Testis (tissue), 3 donors: Measurements from ENCODE around the gene ZMAT5. TPM values are rescaled to one million over a fixed set of nuclear protein-coding genes. Genes with fewer than 3 reads are reported as not detected.

Source experiments
- DNase-seq: peaks from one replicate; pipeline ENCODE4 v3.0.0-alpha.2; 2019
- H3K27ac ChIP-seq, 2 donors: fragments of 200-600 bp; sonication (generic); one replicate each; pipeline ENCODE4 v1.5.1; 2019
- H3K27me3 ChIP-seq: fragments of 200-600 bp; sonication (generic); one replicate; pipeline ENCODE4 v1.5.1; 2019
- H3K36me3 ChIP-seq: fragments of 200-600 bp; sonication (generic); one replicate; pipeline ENCODE4 v1.5.1; 2017; ENCODE audit warnings: low read depth; ENCODE audit errors: missing control alignments
- H3K4me1 ChIP-seq: fragments of 200-600 bp; sonication (generic); one replicate; pipeline ENCODE4 v1.5.1; 2019
- H3K4me3 ChIP-seq, 2 donors: fragments of 200-600 bp; sonication (generic); one replicate each; pipeline ENCODE4 v1.5.1; 2017 to 2019
- H3K9me3 ChIP-seq: fragments of 200-600 bp; sonication (generic); one replicate; pipeline ENCODE4 v1.5.1; 2017
- POLR2A ChIP-seq: fragments of 450-650 bp; IDR thresholded peaks from one replicate; pipeline ENCODE4 v1.6.1; 2017; ENCODE audit warnings: antibody characterized with exemption, mild to moderate bottlenecking, moderate library complexity
- WGBS, 2 donors: methylation state at CpG; one replicate each; pipeline ENCODE4 v1.1.5; 2018; 5-methylcytosine and 5-hydroxymethylcytosine counted together
- intact Hi-C: fragments of 100-400 bp; cut with DNase I; formaldehyde crosslinking; loops from one replicate; pipeline ENCODE4 v1.15.1; 2023; ENCODE audit warnings: low total_unique reads
- polyA plus RNA-seq: library from polyadenylated mRNA; stranded (reverse); fragments of 350-450 nt; fragmentation: Illumina TruSeq; extraction: RNeasy Lipid Tissue Mini Kit (QIAGEN cat#74804); gene quantifications from one replicate; pipeline ENCODE4 v1.2.3, GENCODE V29; 2014; ENCODE audit warnings: low read depth, low replicate concordance; ENCODE audit not compliant: insufficient read depth
- total RNA-seq, 2 donors: library from RNA; depleted of rRNA; stranded (reverse); fragments of >200 nt; gene quantifications; one replicate each; pipeline ENCODE4 v1.2.3, GENCODE V29; 2016
- TF ChIP-seq, protein P1 (sequence below), 3 experiments: fragments of 450-650 bp in 2 of 3; fragments of 200-600 bp in 1 of 3; sonication (generic) in 1 of 3; IDR thresholded peaks; one replicate each; pipeline ENCODE4 v1.5.1; 2016 to 2019; ENCODE audit warnings: antibody characterized with exemption in 3 of 3, mild to moderate bottlenecking in 2 of 3, moderate library complexity in 1 of 3

ZMAT5 gene
- total and polyA plus RNA-seq, 3 donors from 2014 or later: 16.7 to 23.4 (median 19.6) TPM

DNA sequence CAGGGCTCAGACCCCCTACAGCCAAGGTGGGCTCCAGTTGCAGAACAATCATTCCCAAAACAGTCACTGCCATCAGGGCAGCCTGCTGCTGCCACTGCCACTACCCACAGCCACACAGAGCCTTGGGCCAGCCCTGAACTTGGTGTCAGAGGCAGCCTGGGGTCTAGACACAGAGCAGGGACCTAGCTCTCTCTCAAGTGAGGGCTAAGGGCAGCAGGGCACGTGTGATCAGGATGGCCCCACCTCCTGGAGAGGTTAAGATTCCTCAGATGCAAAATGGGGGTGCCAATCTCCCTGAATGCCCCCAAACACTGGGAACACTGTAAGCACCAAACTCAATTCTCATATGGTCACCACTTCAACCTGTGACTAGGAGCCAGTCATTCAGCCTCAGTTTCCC is 31.4 kb downstream of the ZMAT5 start:
- intact Hi-C loops: no loop called here
- TF ChIP-seq POLR2A: no peak
- TF ChIP-seq, protein P1, sequence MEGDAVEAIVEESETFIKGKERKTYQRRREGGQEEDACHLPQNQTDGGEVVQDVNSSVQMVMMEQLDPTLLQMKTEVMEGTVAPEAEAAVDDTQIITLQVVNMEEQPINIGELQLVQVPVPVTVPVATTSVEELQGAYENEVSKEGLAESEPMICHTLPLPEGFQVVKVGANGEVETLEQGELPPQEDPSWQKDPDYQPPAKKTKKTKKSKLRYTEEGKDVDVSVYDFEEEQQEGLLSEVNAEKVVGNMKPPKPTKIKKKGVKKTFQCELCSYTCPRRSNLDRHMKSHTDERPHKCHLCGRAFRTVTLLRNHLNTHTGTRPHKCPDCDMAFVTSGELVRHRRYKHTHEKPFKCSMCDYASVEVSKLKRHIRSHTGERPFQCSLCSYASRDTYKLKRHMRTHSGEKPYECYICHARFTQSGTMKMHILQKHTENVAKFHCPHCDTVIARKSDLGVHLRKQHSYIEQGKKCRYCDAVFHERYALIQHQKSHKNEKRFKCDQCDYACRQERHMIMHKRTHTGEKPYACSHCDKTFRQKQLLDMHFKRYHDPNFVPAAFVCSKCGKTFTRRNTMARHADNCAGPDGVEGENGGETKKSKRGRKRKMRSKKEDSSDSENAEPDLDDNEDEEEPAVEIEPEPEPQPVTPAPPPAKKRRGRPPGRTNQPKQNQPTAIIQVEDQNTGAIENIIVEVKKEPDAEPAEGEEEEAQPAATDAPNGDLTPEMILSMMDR (IDR thresholded peaks at IDR 0.05): no peak
- H3K36me3 ChIP-seq: no peaks in the 10 kb centered on the region
- H3K4me3 ChIP-seq: no peak overlapping the region
- H3K9me3 ChIP-seq: no peaks in the 10 kb centered on the region
- no peaks in the 10 kb centered on the region for H3K27me3 ChIP-seq
- no peak overlapping the region for H3K27ac ChIP-seq
- DNase-seq: no peak
- no peaks in the 10 kb centered on the region for H3K4me1 ChIP-seq
- WGBS, 2 donors: 64% methylated on average over 1 of the region's 1 CpG; no CpG with 5 or more reads in 1 of the 2 donors

DNA sequence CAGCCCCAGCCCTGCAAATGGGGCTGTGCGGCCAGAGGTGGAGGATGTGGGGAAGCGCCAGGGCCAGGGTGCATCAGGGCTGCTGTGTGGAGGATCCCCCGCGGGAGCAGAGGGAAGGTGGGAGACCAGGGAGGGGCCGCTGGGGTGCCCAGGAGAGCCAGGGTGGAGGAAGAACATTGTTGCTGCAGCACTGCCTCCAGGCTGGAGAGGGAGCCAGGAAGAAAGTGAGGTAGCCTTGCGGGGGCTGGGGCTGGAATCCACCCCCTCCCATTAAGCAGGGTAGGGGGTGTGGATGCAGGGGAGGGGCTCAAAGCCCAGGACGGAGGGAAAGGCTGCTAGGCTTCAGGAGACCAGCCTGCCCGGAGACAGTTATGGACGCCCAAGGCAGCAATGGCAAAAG is 32.0 kb downstream of the ZMAT5 start:
- no peak for DNase-seq
- Histone ChIP-seq H3K9me3 (no peaks in the 10 kb centered on the region), H3K27ac (no peak overlapping the region), H3K27me3 (no peaks in the 10 kb centered on the region), H3K4me3 (no peak overlapping the region), H3K36me3 (no peaks in the 10 kb centered on the region), H3K4me1 (no peaks in the 10 kb centered on the region)
- WGBS, 2 donors: 89 to 100% methylated on average over 6 to 9 of the region's 9 CpGs
- no peak for TF ChIP-seq POLR2A
- TF ChIP-seq, protein P1 (IDR thresholded peaks at IDR 0.05): no peak
- intact Hi-C loops: no loop called here

DNA sequence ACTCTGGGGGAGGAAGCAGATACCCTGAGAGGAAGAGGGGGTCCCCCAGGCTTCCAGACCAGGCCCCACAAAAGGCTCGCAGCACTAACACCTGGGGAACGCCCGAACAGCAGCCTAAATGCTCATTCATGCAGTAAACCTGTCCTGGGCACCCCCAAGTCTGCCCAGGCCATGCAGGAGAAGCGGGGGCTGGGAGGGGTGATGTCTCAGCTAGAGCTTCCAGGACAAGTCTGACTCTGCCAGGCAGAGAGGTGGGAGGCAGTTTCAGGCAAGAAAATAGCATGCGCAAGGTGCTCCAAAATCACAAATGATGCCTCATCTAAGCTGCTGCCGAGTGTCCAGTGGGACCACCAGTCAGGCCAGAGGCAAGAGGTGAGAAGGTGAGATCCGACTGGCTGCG is 32.4 kb downstream of the ZMAT5 start:
- intact Hi-C loops: no loop called here
- no peaks in the 10 kb centered on the region for H3K36me3 ChIP-seq
- no peaks in the 10 kb centered on the region for H3K9me3 ChIP-seq
- no peak for DNase-seq
- H3K4me3 ChIP-seq: no peak overlapping the region
- no peaks in the 10 kb centered on the region for H3K4me1 ChIP-seq
- no peak overlapping the region for H3K27ac ChIP-seq
- no peaks in the 10 kb centered on the region for H3K27me3 ChIP-seq
- 88 to 90% methylated on average over 8 of the region's 8 CpGs for WGBS, 2 donors
- TF ChIP-seq, protein P1 (IDR thresholded peaks at IDR 0.05): no peak
- no peak for TF ChIP-seq POLR2A

DNA sequence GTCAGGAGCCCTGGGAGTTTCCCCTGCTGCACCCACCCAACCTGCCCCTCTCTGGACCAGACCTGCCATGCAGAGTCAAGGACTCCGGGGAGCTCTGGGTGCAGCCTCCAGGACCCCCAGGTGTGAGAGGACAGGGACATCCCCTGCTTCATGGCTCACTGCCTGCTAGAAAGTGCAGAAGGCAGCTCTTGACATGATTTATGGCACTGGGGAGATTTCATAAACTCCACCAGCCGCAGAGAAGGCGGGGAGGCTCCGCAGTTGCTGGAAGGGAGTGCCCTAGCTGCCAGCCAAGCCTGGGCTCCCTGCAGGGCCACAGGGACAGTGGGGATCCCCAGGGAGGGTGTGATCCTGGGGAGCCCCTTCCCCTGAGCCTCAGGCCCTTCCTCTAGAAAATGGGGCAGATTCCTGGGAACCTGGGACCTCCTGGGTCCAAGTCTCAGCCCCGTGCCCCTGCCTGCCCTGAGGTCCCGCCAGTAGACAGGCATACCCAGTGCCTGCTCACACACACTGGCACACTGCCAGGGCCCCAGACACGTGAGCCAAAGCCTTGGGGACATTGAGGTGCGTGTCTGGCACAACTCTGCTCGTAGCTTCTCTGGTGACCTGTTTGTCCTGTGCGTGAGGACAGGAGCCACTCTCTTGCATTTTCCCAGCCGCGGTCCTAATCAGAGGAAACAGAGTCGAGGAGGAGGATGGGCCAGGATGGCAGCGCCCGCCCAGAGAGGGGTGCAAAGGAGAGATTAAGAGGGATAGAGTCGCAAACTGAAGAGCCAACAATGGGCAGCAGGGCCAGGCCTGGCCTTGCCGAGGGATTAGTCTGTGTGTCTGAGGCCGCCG is 33.2 kb downstream of the ZMAT5 start:
- Histone ChIP-seq H3K4me1 (no peaks in the 10 kb centered on the region), H3K27me3 (no peaks in the 10 kb centered on the region), H3K4me3 (no peak overlapping the region), H3K36me3 (no peaks in the 10 kb centered on the region), H3K27ac (no peak overlapping the region), H3K9me3 (no peaks in the 10 kb centered on the region)
- TF ChIP-seq, protein P1 (IDR thresholded peaks at IDR 0.05): no peak
- no peak for TF ChIP-seq POLR2A
- DNase-seq: no peak
- WGBS, 2 donors: 71 to 85% methylated on average over 18 to 19 of the region's 19 CpGs
- intact Hi-C loops: no loop called here

DNA sequence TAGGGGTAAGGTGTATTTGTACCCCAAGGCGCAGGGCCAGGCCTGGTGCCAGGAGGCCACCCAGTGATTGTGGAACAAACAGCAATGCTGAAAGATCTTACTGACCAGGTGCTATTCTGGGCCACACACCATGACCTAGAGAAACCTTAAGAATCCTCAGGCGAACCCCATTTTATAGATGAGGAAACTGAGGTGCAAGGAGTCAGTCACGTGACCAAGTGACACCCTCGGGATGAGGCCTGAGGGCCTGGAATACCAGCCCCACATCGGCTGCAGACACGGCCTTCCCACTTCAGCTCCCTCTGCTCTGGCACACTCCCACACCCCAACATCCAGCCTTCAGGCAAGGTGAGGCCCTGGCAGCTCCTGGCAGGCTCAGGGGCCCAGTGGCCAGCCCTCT is 33.9 kb downstream of the ZMAT5 start:
- intact Hi-C loops: no loop called here
- no peak overlapping the region for H3K27ac ChIP-seq
- H3K36me3 ChIP-seq: no peaks in the 10 kb centered on the region
- H3K4me3 ChIP-seq: no peak overlapping the region
- H3K9me3 ChIP-seq: no peaks in the 10 kb centered on the region
- DNase-seq: no peak
- 76 to 86% methylated on average over 6 of the region's 6 CpGs for WGBS, 2 donors
- H3K27me3 ChIP-seq: no peaks in the 10 kb centered on the region
- H3K4me1 ChIP-seq: no peaks in the 10 kb centered on the region
- no peak for TF ChIP-seq POLR2A
- TF ChIP-seq, protein P1 (IDR thresholded peaks at IDR 0.05): no peak
